ENCODE data around the gene LZIC. TPM values are rescaled to one million over a fixed set of nuclear protein-coding genes. Genes with fewer than 3 reads are reported as not detected.

Gene LZIC
- total and polyA plus RNA-seq, 2 of the 8 experiments (the other 6 are each of a cell fraction or from before 2014, with no cell fraction given), result 4.8 to 20.3 TPM

DNA sequence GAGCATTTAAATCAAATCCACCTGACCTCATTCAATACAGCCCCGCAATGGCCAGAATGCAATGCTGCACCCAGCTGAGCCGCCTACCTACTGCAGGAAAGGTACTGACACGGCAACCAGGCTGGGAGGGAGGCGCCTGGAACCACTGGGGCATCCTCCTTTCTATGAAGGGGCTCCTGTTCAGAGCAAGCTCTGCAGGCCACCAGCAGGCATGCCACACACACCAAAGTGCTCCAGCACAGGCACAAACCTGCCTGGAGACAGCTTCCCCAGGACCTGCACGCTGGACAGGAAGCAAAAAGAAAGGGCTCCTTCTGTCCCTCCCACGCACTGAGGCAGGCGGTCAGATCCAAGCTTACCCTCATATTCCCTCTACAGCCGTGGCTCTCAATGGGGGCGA, 54.3 kb downstream of the LZIC start (continued):
- TF ChIP-seq, protein P1, sequence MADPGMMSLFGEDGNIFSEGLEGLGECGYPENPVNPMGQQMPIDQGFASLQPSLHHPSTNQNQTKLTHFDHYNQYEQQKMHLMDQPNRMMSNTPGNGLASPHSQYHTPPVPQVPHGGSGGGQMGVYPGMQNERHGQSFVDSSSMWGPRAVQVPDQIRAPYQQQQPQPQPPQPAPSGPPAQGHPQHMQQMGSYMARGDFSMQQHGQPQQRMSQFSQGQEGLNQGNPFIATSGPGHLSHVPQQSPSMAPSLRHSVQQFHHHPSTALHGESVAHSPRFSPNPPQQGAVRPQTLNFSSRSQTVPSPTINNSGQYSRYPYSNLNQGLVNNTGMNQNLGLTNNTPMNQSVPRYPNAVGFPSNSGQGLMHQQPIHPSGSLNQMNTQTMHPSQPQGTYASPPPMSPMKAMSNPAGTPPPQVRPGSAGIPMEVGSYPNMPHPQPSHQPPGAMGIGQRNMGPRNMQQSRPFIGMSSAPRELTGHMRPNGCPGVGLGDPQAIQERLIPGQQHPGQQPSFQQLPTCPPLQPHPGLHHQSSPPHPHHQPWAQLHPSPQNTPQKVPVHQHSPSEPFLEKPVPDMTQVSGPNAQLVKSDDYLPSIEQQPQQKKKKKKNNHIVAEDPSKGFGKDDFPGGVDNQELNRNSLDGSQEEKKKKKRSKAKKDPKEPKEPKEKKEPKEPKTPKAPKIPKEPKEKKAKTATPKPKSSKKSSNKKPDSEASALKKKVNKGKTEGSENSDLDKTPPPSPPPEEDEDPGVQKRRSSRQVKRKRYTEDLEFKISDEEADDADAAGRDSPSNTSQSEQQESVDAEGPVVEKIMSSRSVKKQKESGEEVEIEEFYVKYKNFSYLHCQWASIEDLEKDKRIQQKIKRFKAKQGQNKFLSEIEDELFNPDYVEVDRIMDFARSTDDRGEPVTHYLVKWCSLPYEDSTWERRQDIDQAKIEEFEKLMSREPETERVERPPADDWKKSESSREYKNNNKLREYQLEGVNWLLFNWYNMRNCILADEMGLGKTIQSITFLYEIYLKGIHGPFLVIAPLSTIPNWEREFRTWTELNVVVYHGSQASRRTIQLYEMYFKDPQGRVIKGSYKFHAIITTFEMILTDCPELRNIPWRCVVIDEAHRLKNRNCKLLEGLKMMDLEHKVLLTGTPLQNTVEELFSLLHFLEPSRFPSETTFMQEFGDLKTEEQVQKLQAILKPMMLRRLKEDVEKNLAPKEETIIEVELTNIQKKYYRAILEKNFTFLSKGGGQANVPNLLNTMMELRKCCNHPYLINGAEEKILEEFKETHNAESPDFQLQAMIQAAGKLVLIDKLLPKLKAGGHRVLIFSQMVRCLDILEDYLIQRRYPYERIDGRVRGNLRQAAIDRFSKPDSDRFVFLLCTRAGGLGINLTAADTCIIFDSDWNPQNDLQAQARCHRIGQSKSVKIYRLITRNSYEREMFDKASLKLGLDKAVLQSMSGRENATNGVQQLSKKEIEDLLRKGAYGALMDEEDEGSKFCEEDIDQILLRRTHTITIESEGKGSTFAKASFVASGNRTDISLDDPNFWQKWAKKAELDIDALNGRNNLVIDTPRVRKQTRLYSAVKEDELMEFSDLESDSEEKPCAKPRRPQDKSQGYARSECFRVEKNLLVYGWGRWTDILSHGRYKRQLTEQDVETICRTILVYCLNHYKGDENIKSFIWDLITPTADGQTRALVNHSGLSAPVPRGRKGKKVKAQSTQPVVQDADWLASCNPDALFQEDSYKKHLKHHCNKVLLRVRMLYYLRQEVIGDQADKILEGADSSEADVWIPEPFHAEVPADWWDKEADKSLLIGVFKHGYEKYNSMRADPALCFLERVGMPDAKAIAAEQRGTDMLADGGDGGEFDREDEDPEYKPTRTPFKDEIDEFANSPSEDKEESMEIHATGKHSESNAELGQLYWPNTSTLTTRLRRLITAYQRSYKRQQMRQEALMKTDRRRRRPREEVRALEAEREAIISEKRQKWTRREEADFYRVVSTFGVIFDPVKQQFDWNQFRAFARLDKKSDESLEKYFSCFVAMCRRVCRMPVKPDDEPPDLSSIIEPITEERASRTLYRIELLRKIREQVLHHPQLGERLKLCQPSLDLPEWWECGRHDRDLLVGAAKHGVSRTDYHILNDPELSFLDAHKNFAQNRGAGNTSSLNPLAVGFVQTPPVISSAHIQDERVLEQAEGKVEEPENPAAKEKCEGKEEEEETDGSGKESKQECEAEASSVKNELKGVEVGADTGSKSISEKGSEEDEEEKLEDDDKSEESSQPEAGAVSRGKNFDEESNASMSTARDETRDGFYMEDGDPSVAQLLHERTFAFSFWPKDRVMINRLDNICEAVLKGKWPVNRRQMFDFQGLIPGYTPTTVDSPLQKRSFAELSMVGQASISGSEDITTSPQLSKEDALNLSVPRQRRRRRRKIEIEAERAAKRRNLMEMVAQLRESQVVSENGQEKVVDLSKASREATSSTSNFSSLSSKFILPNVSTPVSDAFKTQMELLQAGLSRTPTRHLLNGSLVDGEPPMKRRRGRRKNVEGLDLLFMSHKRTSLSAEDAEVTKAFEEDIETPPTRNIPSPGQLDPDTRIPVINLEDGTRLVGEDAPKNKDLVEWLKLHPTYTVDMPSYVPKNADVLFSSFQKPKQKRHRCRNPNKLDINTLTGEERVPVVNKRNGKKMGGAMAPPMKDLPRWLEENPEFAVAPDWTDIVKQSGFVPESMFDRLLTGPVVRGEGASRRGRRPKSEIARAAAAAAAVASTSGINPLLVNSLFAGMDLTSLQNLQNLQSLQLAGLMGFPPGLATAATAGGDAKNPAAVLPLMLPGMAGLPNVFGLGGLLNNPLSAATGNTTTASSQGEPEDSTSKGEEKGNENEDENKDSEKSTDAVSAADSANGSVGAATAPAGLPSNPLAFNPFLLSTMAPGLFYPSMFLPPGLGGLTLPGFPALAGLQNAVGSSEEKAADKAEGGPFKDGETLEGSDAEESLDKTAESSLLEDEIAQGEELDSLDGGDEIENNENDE (IDR thresholded peaks at IDR 0.05; ENCODE audit: insufficient replicate concordance, low read length), result no peak
- TF ChIP-seq, protein P2, sequence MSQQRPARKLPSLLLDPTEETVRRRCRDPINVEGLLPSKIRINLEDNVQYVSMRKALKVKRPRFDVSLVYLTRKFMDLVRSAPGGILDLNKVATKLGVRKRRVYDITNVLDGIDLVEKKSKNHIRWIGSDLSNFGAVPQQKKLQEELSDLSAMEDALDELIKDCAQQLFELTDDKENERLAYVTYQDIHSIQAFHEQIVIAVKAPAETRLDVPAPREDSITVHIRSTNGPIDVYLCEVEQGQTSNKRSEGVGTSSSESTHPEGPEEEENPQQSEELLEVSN (IDR thresholded peaks at IDR 0.05), result no peak
